Bronchial epithelial cell (primary cell): ENCODE results near the gene SLC12A9. TPM values are rescaled to one million over a fixed set of nuclear protein-coding genes. Genes with fewer than 3 reads are reported as not detected.

ENCODE experiments used
- DNase-seq: peaks from one replicate; pipeline ENCODE4 v3.0.0-alpha.2; 2010; ENCODE audit warnings: low read depth
- FAIRE-seq: peaks from 2 replicates; lab custom pipeline; 2011; peaks lifted over from hg19 to GRCh38; lab: Jason Lieb, UNC
- H3K27me3 ChIP-seq: 2 replicates; pipeline ENCODE4 v1.5.1; 2011; ENCODE audit warnings: low read length; ENCODE audit not compliant: control insufficient read depth, insufficient read depth
- H3K36me3 ChIP-seq: 2 replicates; pipeline ENCODE4 v1.5.1; 2011; ENCODE audit warnings: low read length; ENCODE audit not compliant: control insufficient read depth, insufficient read depth
- H3K4me3 ChIP-seq: 2 replicates; pipeline ENCODE4 v1.5.1; 2011; ENCODE audit warnings: mild to moderate bottlenecking, low read depth, low read length, control low read depth
- total RNA-seq: library from RNA; depleted of rRNA; stranded (reverse); fragments of >200 nt; gene quantifications from 2 replicates; pipeline ENCODE4 v1.2.1, GENCODE V29; 2014
- TF ChIP-seq, protein P1 (sequence below): IDR thresholded peaks from 2 replicates; pipeline ENCODE4 v1.5.1; 2011; ENCODE audit warnings: mild to moderate bottlenecking, moderate library complexity, low read length, control low read depth, inconsistent platforms; ENCODE audit not compliant: insufficient read depth, severe bottlenecking

Gene SLC12A9
- total RNA-seq, 1 donor from 2014 or later, result 7.6 TPM

- DNase-seq (no peak), FAIRE-seq (peak; percentile 7)
- no peak overlapping the region for H3K4me3 ChIP-seq
- H3K36me3 ChIP-seq, result peaks cover 1% of the 10 kb centered on the region
- peaks cover 11% of the 10 kb centered on the region for H3K27me3 ChIP-seq
- TF ChIP-seq, protein P1, sequence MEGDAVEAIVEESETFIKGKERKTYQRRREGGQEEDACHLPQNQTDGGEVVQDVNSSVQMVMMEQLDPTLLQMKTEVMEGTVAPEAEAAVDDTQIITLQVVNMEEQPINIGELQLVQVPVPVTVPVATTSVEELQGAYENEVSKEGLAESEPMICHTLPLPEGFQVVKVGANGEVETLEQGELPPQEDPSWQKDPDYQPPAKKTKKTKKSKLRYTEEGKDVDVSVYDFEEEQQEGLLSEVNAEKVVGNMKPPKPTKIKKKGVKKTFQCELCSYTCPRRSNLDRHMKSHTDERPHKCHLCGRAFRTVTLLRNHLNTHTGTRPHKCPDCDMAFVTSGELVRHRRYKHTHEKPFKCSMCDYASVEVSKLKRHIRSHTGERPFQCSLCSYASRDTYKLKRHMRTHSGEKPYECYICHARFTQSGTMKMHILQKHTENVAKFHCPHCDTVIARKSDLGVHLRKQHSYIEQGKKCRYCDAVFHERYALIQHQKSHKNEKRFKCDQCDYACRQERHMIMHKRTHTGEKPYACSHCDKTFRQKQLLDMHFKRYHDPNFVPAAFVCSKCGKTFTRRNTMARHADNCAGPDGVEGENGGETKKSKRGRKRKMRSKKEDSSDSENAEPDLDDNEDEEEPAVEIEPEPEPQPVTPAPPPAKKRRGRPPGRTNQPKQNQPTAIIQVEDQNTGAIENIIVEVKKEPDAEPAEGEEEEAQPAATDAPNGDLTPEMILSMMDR, result no peak
Measured at GRCh38 chr7:100893318-100893895, 40.9 kb downstream of the SLC12A9 start.

DNA sequence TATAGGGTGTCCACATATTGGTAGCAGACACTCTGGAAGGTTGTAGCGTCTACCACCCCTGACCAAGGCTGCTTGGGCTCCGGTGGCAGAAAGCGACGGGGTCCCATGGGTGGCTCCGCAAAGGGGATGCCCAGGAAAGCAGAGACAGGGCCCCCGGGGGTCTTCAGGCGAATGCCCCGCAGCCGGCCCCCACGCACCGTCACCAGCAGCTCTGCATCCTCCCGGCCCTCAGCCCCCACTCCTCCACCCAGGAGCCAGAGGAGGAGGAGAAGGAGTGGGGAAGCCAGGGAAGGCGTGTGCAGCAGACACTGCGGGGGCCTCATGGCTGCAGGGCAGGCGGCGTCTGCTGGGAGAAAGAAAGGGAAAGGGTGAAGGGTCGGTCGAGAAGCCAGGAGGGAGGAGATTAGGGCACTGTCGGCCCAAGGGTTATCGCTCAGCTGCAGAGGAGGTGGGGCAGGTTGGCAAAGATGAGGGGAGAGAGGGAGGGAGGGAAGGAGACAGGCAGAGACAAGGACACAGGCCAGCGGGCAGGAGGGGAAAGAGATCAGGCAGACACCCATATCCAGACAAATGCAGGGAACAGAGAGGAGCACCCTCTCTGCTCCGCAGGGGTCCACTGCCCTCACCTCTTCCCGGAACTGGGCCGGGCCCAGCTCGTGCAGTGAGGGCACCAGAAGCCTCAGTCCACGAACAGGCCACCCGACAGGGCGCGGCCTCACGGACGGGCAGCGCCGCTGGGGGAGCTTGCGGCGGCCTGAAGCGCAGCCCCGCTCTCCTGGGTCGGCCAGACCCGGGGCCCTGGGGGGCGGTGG is 41.6 kb downstream of the SLC12A9 start:
- no peak for DNase-seq
- Histone ChIP-seq H3K4me3 (no peak overlapping the region), H3K27me3 (peaks cover 11% of the 10 kb centered on the region), H3K36me3 (no peaks in the 10 kb centered on the region)
- TF ChIP-seq, protein P1, result no peak
- FAIRE-seq, result no peak

DNA sequence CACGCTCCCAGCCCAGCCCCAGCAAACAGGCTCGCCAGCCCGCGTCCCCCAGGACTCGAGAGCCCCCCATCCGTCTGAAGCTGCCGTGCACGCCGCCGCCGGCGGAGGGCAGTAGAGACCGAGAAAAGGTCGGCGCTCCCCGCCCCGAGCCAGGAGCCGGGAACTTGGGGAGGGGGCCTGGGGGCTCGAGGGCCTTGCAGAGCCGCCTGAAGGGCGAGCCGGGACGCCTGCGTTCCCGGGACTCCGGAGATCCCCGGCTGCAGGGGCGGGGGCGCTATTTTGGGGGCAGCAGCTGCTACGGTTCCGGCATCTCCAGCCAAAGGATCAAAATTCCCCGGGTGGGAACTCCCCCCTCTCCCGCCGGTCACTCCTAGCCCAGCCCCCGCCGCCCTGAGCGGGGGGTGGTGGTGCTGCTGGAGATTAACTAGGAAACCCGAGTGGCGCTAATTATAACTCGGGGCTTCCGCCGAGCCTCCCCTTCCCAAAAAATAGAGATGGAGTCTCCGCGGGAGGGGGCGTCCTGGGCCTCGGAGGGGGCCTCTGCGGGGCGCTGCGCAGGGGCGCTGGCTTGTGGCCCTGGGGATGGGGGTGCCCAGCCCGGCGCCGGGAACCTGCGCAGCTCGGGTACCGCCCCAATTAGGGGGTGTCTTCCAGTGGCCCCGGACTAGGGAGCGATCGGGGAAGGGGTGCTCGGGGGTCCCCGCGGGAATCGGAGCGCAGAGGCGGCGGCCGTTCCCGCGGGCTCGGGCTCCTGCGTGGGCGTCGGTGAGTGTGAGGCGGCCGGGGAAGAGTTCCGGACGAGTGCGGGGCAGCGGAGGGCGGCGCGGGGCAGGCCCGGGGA is 42.6 kb downstream of the SLC12A9 start:
- no peaks in the 10 kb centered on the region for H3K36me3 ChIP-seq
- FAIRE-seq (no peak), DNase-seq (no peak)
- peak overlapping the region; percentile 19 for H3K4me3 ChIP-seq
- TF ChIP-seq, protein P1, result peak; percentile 83
- H3K27me3 ChIP-seq, result peaks cover 11% of the 10 kb centered on the region

GRCh38 chr7:100895701-100895955 is 43.1 kb downstream of the SLC12A9 start, which contains the start of gene ACHE:
ACHE (minus strand) TSS chr7:100895888; CDS start chr7:100894232, 1,656 bp downstream.
- H3K4me3 ChIP-seq, result peak within 1 kb of the TSS; percentile 19
- no peak for FAIRE-seq
- DNase-seq, result no peak
- peaks cover 11% of the 10 kb centered on the region for H3K27me3 ChIP-seq
- no peaks in the 10 kb centered on the region for H3K36me3 ChIP-seq
- TF ChIP-seq, protein P1, result no peak

DNA sequence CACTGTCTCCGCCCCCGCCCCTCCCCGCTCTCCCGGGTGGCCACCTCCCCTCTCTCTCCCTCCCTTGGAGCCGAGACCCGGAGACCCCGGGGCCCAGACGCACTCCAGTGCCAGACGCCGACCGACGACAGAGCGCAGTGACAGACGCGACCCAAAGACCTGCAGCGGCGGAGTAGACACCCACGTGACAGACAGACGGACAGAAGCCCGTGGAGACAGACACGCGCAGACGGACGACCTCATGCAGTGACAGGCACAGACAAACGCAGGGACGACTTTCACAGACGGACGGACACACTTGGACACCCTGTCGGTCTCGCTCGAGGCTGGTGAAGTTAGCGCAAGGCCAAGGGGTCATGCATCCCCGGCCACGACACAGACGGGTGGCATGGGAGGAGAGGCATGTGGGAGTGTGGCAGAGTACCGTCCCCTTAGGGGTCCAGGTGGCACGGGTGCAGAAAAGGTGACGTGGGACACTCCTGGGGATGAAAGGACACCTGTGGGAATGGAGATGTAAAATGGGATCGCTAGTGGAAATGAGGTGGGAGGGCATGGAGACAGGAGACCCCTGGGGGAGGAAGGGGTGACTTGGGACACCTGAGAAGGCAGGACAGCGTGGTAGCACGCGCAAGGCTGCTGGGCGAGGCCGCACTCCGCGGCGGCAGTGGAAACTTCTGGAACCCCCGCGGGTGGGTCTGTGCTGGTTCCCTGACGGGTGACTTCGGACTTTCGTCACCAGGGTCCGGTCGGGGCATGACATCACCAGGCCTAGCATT is 43.6 kb downstream of the SLC12A9 start:
- peaks cover 11% of the 10 kb centered on the region for H3K27me3 ChIP-seq

More for the DNA sequence above, 43.6 kb downstream of the SLC12A9 start:
- H3K4me3 ChIP-seq, result no peak overlapping the region
- FAIRE-seq, result no peak
- no peak for DNase-seq
- TF ChIP-seq, protein P1, result no peak
- H3K36me3 ChIP-seq, result no peaks in the 10 kb centered on the region
